ENCODE measurements around the gene TBK1. TPM values are rescaled to one million over a fixed set of nuclear protein-coding genes. Genes with fewer than 3 reads are reported as not detected.
A peak's percentile ranks its signal among the peaks of the same experiment; 100 is the strongest.

TBK1 gene
- total and polyA plus RNA-seq, 9 of the 15 experiments (the other 6 are each of a cell fraction or from before 2014, with no cell fraction given): 20.4 to 42.0 (median 27.8) TPM

DNA sequence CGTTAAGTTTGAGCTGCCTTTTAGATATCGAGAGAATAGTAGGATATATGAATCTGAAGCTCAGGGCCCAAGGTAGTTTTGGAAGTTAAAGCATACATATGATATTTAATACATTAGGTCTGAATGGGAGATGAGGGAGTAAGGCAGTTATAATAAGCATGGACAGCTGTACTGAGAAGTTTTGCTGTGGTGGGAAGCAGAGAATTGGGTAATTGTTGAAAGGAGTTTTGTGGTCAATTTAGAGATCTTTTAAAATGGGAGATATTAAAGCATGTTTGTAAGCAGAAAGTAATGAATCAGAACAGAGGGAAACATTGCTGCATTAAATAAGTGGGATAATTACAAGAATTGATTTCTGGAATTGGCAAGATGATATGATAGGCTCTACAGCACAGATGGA, 21.3 kb downstream of the TBK1 start (continued):
- TF ChIP-seq, protein P1, sequence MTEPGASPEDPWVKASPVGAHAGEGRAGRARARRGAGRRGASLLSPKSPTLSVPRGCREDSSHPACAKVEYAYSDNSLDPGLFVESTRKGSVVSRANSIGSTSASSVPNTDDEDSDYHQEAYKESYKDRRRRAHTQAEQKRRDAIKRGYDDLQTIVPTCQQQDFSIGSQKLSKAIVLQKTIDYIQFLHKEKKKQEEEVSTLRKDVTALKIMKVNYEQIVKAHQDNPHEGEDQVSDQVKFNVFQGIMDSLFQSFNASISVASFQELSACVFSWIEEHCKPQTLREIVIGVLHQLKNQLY (CRISPR knock-in tag; conservative IDR thresholded peaks at IDR 0.05): no peak
- no peak for TF ChIP-seq RBM22 (IDR thresholded peaks at IDR 0.05; ENCODE audit: low read depth, low read length, poor library complexity, severe bottlenecking)
- TF ChIP-seq, protein P2, sequence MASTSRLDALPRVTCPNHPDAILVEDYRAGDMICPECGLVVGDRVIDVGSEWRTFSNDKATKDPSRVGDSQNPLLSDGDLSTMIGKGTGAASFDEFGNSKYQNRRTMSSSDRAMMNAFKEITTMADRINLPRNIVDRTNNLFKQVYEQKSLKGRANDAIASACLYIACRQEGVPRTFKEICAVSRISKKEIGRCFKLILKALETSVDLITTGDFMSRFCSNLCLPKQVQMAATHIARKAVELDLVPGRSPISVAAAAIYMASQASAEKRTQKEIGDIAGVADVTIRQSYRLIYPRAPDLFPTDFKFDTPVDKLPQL (IDR thresholded peaks at IDR 0.05; ENCODE audit: extremely low read depth, insufficient read length): no peak
- no peak for TF ChIP-seq CSDE1 (IDR thresholded peaks at IDR 0.05)

DNA sequence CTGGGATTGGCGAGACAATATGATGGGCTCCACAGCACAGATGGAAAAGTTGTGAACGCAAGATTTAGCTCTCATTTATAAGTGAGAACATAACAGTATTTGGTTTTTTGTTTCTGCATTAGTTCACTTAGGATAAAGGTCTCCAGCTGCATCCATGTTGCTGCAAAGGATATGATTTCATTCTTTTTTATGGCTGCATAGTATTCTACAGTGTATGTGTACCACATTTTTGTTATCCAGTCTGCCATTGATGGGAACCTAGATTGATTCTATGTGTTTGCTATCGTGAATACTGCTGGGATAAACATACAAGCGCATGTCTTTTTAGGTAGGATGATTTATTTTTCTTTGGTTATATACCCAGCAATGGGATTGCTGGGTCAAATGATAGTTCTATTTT, 23.6 kb downstream of the TBK1 start:
- DNase-seq (ENCODE audit: extremely low read depth in 1 of 4, low spot score in 3 of 4) (no peak), ATAC-seq (no peak), FAIRE-seq (no peak)
- H3K9ac ChIP-seq (ENCODE audit: insufficient read depth in 1 of 2, low read depth in 2 of 2, low read length in 2 of 2): no peak overlapping the region
- H3K27ac ChIP-seq (ENCODE audit: extremely low read depth, low read depth, low read length): no peak overlapping the region
- no peak overlapping the region for H3K4me3 ChIP-seq
- H3K4me2 ChIP-seq (ENCODE audit: insufficient read depth, low read length): no peak overlapping the region
- no peaks in the 10 kb centered on the region for H3K9me3 ChIP-seq (replicated peaks; ENCODE audit: control insufficient read depth, insufficient read depth, low read depth, low read length)
- no peaks in the 10 kb centered on the region for H3K4me1 ChIP-seq (replicated peaks in 1 of 2; ENCODE audit: control insufficient read depth in 2 of 2, insufficient read depth in 2 of 2, low read length in 2 of 2)
- TF ChIP-seq ZNF146 (CRISPR knock-in tag; IDR thresholded peaks at IDR 0.05; ENCODE audit: unreplicated experiment) (peak; percentile 76), RBM25 (IDR thresholded peaks at IDR 0.05; ENCODE audit: low read depth, low read length, severe bottlenecking) (peak; percentile 48), TFAM (CRISPR knock-in tag; conservative IDR thresholded peaks at IDR 0.05) (no peak)
- TF ChIP-seq, protein P3, sequence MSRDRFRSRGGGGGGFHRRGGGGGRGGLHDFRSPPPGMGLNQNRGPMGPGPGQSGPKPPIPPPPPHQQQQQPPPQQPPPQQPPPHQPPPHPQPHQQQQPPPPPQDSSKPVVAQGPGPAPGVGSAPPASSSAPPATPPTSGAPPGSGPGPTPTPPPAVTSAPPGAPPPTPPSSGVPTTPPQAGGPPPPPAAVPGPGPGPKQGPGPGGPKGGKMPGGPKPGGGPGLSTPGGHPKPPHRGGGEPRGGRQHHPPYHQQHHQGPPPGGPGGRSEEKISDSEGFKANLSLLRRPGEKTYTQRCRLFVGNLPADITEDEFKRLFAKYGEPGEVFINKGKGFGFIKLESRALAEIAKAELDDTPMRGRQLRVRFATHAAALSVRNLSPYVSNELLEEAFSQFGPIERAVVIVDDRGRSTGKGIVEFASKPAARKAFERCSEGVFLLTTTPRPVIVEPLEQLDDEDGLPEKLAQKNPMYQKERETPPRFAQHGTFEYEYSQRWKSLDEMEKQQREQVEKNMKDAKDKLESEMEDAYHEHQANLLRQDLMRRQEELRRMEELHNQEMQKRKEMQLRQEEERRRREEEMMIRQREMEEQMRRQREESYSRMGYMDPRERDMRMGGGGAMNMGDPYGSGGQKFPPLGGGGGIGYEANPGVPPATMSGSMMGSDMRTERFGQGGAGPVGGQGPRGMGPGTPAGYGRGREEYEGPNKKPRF (IDR thresholded peaks at IDR 0.05; ENCODE audit: low read depth, low read length): no peak
- TF ChIP-seq, protein P4, sequence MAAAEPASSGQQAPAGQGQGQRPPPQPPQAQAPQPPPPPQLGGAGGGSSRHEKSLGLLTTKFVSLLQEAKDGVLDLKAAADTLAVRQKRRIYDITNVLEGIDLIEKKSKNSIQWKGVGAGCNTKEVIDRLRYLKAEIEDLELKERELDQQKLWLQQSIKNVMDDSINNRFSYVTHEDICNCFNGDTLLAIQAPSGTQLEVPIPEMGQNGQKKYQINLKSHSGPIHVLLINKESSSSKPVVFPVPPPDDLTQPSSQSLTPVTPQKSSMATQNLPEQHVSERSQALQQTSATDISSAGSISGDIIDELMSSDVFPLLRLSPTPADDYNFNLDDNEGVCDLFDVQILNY (CRISPR knock-in tag; IDR thresholded peaks at IDR 0.05): no peak
- no peaks in the 10 kb centered on the region for H4K20me1 ChIP-seq (replicated peaks; ENCODE audit: control insufficient read depth, insufficient read depth, low read length)
- peaks cover 3% of the 10 kb centered on the region; the same call in 1 of the 3 replicates for H3K79me2 ChIP-seq (ENCODE audit: control insufficient read depth, insufficient read depth, low read length)
- 96% methylated on average over 4 of the region's 4 CpGs for WGBS (ENCODE audit: insufficient coverage, low coverage, missing lambda C conversion rate)
- CTCF ChIA-PET (ENCODE audit: low intra/inter-chr PET ratio): no interaction called here
- intact Hi-C loops (cut with micrococcal nuclease) (no loop called here), in situ Hi-C loops (cut with MboI) (no loop called here)
- H3K36me3 ChIP-seq (ENCODE audit: control insufficient read depth, insufficient read depth, low read length): peaks cover 75% of the 10 kb centered on the region
- no peak overlapping the region for H2AFZ ChIP-seq (ENCODE audit: low read depth, low read length)
- POLR2A ChIA-PET: no interaction called here
- no peaks in the 10 kb centered on the region for H3K27me3 ChIP-seq (ENCODE audit: control insufficient read depth in 2 of 2, insufficient read depth in 2 of 2, low read length in 2 of 2)
- H3K9me1 ChIP-seq (ENCODE audit: control insufficient read depth, insufficient read depth, low read length): no peaks in the 10 kb centered on the region
- BruUV-seq (replicated peaks): no TSS peak
